Measurements from ENCODE around the gene ITIH2.

ITIH2 gene

GRCh38 chr10:7703140-7703539, at the start of gene ITIH2:
TSS of gene ITIH2 (plus strand) at chr10:7703316. CDS start at chr10:7703435, 119 bp downstream.
- TF ChIP-seq GATA2 (IDR thresholded peaks at IDR 0.05; ENCODE audit: low read depth, low read length) (no peak), GATA3 (IDR thresholded peaks at IDR 0.05; ENCODE audit: low read depth, low read length) (no peak)

- TF ChIP-seq GATA2 (IDR thresholded peaks at IDR 0.05; ENCODE audit: low read depth, low read length) (no peak), GATA3 (IDR thresholded peaks at IDR 0.05; ENCODE audit: low read depth, low read length) (no peak)
These were observed 45.6 kb upstream of the ITIH2 start for GRCh38 chr10:7657552-7657951.

GRCh38 chr10:7659560-7659959, 43.6 kb upstream of the ITIH2 start:
- no peak for TF ChIP-seq GATA2 (IDR thresholded peaks at IDR 0.05; ENCODE audit: low read depth, low read length)
- TF ChIP-seq GATA3 (IDR thresholded peaks at IDR 0.05; ENCODE audit: low read depth, low read length) = no peak

GRCh38 chr10:7662522-7662921, 40.6 kb upstream of the ITIH2 start:
- TF ChIP-seq GATA2 (IDR thresholded peaks at IDR 0.05; ENCODE audit: low read depth, low read length) (no peak), GATA3 (IDR thresholded peaks at IDR 0.05; ENCODE audit: low read depth, low read length) (no peak)

- TF ChIP-seq GATA2 (IDR thresholded peaks at IDR 0.05; ENCODE audit: low read depth, low read length) = no peak
- TF ChIP-seq GATA3 (IDR thresholded peaks at IDR 0.05; ENCODE audit: low read depth, low read length) = no peak
These were observed 38.4 kb upstream of the ITIH2 start for GRCh38 chr10:7664707-7665106.

GRCh38 chr10:7665767-7666166, 37.3 kb upstream of the ITIH2 start:
- no peak for TF ChIP-seq GATA3 (IDR thresholded peaks at IDR 0.05; ENCODE audit: low read depth, low read length)
- no peak for TF ChIP-seq GATA2 (IDR thresholded peaks at IDR 0.05; ENCODE audit: low read depth, low read length)

GRCh38 chr10:7666253-7667023, 36.7 kb upstream of the ITIH2 start, which contains the start of gene ITIH5:
TSS of gene ITIH5 (minus strand) at chr10:7666966. CDS start at chr10:7666892, 74 bp downstream.
- no peak for TF ChIP-seq GATA2 (IDR thresholded peaks at IDR 0.05; ENCODE audit: low read depth, low read length)
- TF ChIP-seq GATA3 (IDR thresholded peaks at IDR 0.05; ENCODE audit: low read depth, low read length) = no peak

GRCh38 chr10:7667262-7668141, 35.6 kb upstream of the ITIH2 start:
- TF ChIP-seq GATA3 (IDR thresholded peaks at IDR 0.05; ENCODE audit: low read depth, low read length) = no peak
- TF ChIP-seq GATA2 (IDR thresholded peaks at IDR 0.05; ENCODE audit: low read depth, low read length) = no peak

- TF ChIP-seq GATA2 (IDR thresholded peaks at IDR 0.05; ENCODE audit: low read depth, low read length) (no peak), GATA3 (IDR thresholded peaks at IDR 0.05; ENCODE audit: low read depth, low read length) (no peak)
These were observed 33.0 kb upstream of the ITIH2 start for GRCh38 chr10:7670157-7670556.

GRCh38 chr10:7672341-7673134, 30.6 kb upstream of the ITIH2 start:
- no peak for TF ChIP-seq GATA2 (IDR thresholded peaks at IDR 0.05; ENCODE audit: low read depth, low read length)
- TF ChIP-seq GATA3 (IDR thresholded peaks at IDR 0.05; ENCODE audit: low read depth, low read length) = no peak

GRCh38 chr10:7679256-7679655, 23.9 kb upstream of the ITIH2 start:
- TF ChIP-seq GATA3 (IDR thresholded peaks at IDR 0.05; ENCODE audit: low read depth, low read length) = no peak
- no peak for TF ChIP-seq GATA2 (IDR thresholded peaks at IDR 0.05; ENCODE audit: low read depth, low read length)

GRCh38 chr10:7686351-7687171, 16.6 kb upstream of the ITIH2 start:
- TF ChIP-seq GATA3 (IDR thresholded peaks at IDR 0.05; ENCODE audit: low read depth, low read length) (no peak), GATA2 (IDR thresholded peaks at IDR 0.05; ENCODE audit: low read depth, low read length) (no peak)
